BE2C (cell line): ENCODE data around the gene PAXIP1.

ENCODE experiments used
- DNase-seq: peaks from one replicate; pipeline ENCODE4 v3.0.0-alpha.2; 2020
- H3K27me3 ChIP-seq: fragments of 250-450 bp; sonication (Bioruptor Pico); 2 replicates; pipeline ENCODE4 v1.5.1; 2020; ENCODE audit warnings: mild to moderate bottlenecking
- H3K36me3 ChIP-seq: fragments of 250-450 bp; sonication (Bioruptor Pico); 2 replicates; pipeline ENCODE4 v1.5.1; 2020; ENCODE audit warnings: mild to moderate bottlenecking
- H3K4me1 ChIP-seq: fragments of 250-450 bp; sonication (Bioruptor Pico); 2 replicates; pipeline ENCODE4 v1.5.1; 2020
- H3K4me3 ChIP-seq: 2 replicates; pipeline ENCODE4 v1.5.1; 2011; ENCODE audit warnings: low read depth, low read length
- H3K9me3 ChIP-seq: fragments of 250-450 bp; sonication (Bioruptor Pico); 2 replicates; pipeline ENCODE4 v1.5.1; 2020
- TF ChIP-seq, protein P1 (sequence below): IDR thresholded peaks from 2 replicates; pipeline ENCODE4 v1.5.1; 2012; ENCODE audit warnings: mild to moderate bottlenecking, low read depth, low read length

PAXIP1 gene

DNA sequence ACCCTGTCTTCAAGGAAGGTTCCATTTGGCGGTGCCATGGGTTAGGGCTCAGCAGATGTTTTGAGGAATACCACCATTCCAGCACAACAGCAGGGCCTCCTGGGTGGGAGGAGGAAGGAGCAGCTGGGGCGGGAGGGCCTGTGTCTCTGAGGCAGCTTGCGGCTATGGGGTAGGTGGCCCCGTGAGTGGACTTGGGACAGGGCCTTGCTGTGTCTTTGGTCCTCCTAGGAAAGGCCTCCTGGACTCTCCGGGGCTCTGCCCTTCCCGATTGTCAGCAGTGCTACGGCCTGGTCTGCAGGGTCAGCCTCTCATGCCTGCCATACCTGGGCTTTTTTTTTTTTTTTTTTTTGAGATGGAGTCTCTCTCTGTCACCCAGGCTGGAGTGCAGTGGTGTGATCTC is 96.7 kb downstream of the PAXIP1 start:
- Histone ChIP-seq H3K4me3 (no peak overlapping the region), H3K36me3 (no peaks in the 10 kb centered on the region), H3K4me1 (no peaks in the 10 kb centered on the region), H3K27me3 (no peaks in the 10 kb centered on the region), H3K9me3 (peaks cover 3% of the 10 kb centered on the region)
- TF ChIP-seq, protein P1, sequence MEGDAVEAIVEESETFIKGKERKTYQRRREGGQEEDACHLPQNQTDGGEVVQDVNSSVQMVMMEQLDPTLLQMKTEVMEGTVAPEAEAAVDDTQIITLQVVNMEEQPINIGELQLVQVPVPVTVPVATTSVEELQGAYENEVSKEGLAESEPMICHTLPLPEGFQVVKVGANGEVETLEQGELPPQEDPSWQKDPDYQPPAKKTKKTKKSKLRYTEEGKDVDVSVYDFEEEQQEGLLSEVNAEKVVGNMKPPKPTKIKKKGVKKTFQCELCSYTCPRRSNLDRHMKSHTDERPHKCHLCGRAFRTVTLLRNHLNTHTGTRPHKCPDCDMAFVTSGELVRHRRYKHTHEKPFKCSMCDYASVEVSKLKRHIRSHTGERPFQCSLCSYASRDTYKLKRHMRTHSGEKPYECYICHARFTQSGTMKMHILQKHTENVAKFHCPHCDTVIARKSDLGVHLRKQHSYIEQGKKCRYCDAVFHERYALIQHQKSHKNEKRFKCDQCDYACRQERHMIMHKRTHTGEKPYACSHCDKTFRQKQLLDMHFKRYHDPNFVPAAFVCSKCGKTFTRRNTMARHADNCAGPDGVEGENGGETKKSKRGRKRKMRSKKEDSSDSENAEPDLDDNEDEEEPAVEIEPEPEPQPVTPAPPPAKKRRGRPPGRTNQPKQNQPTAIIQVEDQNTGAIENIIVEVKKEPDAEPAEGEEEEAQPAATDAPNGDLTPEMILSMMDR = no peak
- no peak for DNase-seq

DNA sequence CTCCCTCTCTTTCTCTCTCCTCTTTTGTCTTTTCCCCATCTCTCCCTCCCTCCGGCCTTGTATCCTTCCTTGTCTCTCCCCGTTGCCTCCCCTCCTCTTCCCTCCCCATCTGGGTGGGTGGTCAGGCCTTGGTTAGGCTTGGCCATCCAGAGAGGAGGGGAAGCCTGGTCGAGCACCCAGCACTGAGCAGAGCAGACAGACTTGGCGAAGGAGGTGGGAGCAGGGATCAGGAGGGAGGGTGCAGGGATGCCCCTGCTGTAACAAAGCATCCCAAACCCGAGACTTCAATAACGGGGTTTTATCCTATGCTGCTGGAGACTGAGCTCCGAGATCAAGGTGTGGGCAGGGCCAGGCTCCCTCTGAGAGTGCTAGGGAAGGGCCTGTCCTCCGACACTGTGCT is 97.3 kb downstream of the PAXIP1 start:
- H3K9me3 ChIP-seq = no peaks in the 10 kb centered on the region; the same call in 1 of the 2 replicates
- no peak overlapping the region for H3K4me3 ChIP-seq
- H3K27me3 ChIP-seq = no peaks in the 10 kb centered on the region
- H3K36me3 ChIP-seq = no peaks in the 10 kb centered on the region
- DNase-seq = no peak
- no peaks in the 10 kb centered on the region for H3K4me1 ChIP-seq
- TF ChIP-seq, protein P1 = no peak

DNA sequence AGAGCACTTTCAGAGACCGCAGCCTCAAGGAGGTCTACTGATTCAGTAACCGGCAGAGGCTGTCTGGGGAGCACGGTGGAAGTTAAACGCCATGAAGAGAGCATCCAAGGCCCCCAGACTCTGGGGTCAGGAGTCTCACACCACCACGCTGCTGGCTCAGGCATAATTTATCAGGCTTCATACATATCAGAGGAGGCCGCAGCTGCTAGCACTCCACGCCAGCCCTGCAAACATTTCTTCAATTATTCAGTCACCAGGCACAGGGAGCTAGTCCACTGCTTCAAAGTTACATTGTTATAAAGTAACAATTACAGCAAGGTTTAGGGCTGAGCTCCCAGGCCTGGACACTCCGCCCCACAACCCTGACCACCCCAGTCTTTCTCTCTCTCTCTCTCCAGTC is 97.8 kb downstream of the PAXIP1 start:
- no peaks in the 10 kb centered on the region for H3K4me1 ChIP-seq
- TF ChIP-seq, protein P1 = no peak
- no peak for DNase-seq
- no peak overlapping the region for H3K4me3 ChIP-seq
- H3K9me3 ChIP-seq = no peaks in the 10 kb centered on the region; the same call in 1 of the 2 replicates
- no peaks in the 10 kb centered on the region for H3K27me3 ChIP-seq
- H3K36me3 ChIP-seq = no peaks in the 10 kb centered on the region

DNA sequence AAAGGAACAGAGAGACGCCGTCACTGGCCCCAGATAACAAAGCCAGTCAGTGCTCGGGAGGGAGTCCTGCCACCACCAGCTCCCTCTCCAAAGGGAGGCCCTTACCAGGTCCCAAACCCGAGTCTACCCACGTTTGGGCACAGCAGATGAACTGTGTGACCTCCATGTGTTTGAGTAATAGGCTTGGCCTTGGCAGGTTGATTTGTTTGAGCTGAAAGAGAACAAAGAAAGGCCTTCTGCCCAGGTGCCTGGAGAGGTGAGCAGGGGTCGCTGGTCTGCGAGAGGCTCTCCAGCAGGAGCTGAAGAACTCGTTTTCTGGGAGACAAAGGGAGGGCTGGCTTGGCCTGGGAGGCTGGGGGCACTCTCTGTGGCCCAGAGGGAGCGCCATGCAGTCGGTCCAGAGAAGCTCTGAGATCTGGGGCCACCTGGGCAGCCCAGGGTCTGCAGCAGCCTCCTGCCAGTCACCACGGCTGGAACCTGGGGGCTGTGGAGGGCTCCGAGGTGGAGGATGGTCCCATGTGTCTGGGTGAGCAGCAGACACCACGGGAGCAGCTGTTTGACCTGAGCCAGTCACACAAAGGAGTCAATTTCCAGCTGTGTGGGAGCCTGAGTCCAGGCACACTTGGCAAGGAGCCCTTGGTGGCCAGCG is 99.7 kb downstream of the PAXIP1 start:
- Histone ChIP-seq H3K36me3 (no peaks in the 10 kb centered on the region), H3K4me1 (no peaks in the 10 kb centered on the region), H3K9me3 (no peaks in the 10 kb centered on the region), H3K4me3 (no peak overlapping the region), H3K27me3 (no peaks in the 10 kb centered on the region)
- no peak for DNase-seq
- TF ChIP-seq, protein P1 = no peak

GRCh38 chr7:154902600-154903082 is 100.3 kb downstream of the PAXIP1 start:
- no peaks in the 10 kb centered on the region for H3K36me3 ChIP-seq
- DNase-seq = no peak
- no peaks in the 10 kb centered on the region for H3K27me3 ChIP-seq
- no peaks in the 10 kb centered on the region for H3K4me1 ChIP-seq
- H3K9me3 ChIP-seq = no peaks in the 10 kb centered on the region
- TF ChIP-seq, protein P1 = no peak
- no peak overlapping the region for H3K4me3 ChIP-seq

- no peaks in the 10 kb centered on the region for H3K27me3 ChIP-seq
- DNase-seq = no peak
- TF ChIP-seq, protein P1 = no peak
Measured at GRCh38 chr7:154899862-154900261, 103.1 kb downstream of the PAXIP1 start.

More at GRCh38 chr7:154899862-154900261, 103.1 kb downstream of the PAXIP1 start:
- Histone ChIP-seq H3K36me3 (no peaks in the 10 kb centered on the region), H3K9me3 (no peaks in the 10 kb centered on the region), H3K4me3 (no peak overlapping the region), H3K4me1 (peaks cover 20% of the 10 kb centered on the region)
